Activated T-cell treated with anti-CD3 and anti-CD28 coated beads, Interleukin-2, amount 50 U/mL, for 48 hours (primary cell): ENCODE measurements around the gene DBH.
"Not testable (repeated sequence)": the region's sequence is repeated elsewhere in the genome, so short reads cannot be mapped to it uniquely, and the experiment has no call there.

Experiments used
- DNase-seq, 2 experiments: peaks; one replicate each; pipeline ENCODE4 v3.0.0-alpha.2; 2020

The DBH gene

GRCh38 chr9:133670466-133670865, 34.3 kb downstream of the DBH start:
- DNase-seq = no peak

GRCh38 chr9:133671371-133671770, 35.2 kb downstream of the DBH start:
- no peak for DNase-seq

- no peak for DNase-seq
Observed at GRCh38 chr9:133672503-133673257, 36.5 kb downstream of the DBH start.

GRCh38 chr9:133673258-133673655, 37.1 kb downstream of the DBH start:
- DNase-seq = no peak

GRCh38 chr9:133674091-133674490, 37.9 kb downstream of the DBH start:
- DNase-seq = no peak

GRCh38 chr9:133675796-133676195, 39.6 kb downstream of the DBH start:
- not testable (repeated sequence) for DNase-seq

- DNase-seq = no peak
Observed at GRCh38 chr9:133676450-133676849, 40.3 kb downstream of the DBH start.

GRCh38 chr9:133677126-133678010, 41.2 kb downstream of the DBH start:
- peak; percentile 56 to 61 for DNase-seq

- DNase-seq = no peak
Observed at GRCh38 chr9:133679056-133679455, 42.9 kb downstream of the DBH start.

GRCh38 chr9:133679466-133680061, 43.4 kb downstream of the DBH start:
- no peak for DNase-seq

GRCh38 chr9:133680250-133680975, 44.2 kb downstream of the DBH start:
- DNase-seq = no peak

- no peak for DNase-seq
Observed at GRCh38 chr9:133680976-133681657, 45.0 kb downstream of the DBH start.

- DNase-seq = no peak
Observed at GRCh38 chr9:133681658-133682306, 45.6 kb downstream of the DBH start.

- DNase-seq = no peak
Observed at GRCh38 chr9:133682818-133683585, 46.8 kb downstream of the DBH start.

GRCh38 chr9:133683586-133684120, 47.5 kb downstream of the DBH start:
- DNase-seq = peak; percentile 72 to 78

GRCh38 chr9:133684121-133684935, 48.2 kb downstream of the DBH start:
- no peak for DNase-seq

GRCh38 chr9:133684936-133685361, 48.8 kb downstream of the DBH start:
- no peak for DNase-seq

- no peak for DNase-seq
Observed at GRCh38 chr9:133685653-133686609, 49.8 kb downstream of the DBH start.
